ENCODE data around the gene CLEC4G. TPM values are rescaled to one million over a fixed set of nuclear protein-coding genes. Genes with fewer than 3 reads are reported as not detected.

The CLEC4G gene
- polyA plus RNA-seq, 1 donor from 2014 or later: not detected

- no peaks in the 10 kb centered on the region for H4K20me1 ChIP-seq (ENCODE audit: insufficient read depth)
- no peaks in the 10 kb centered on the region for H3F3A ChIP-seq (ENCODE audit: insufficient read depth, low read length, poor library complexity, severe bottlenecking)
- no peaks in the 10 kb centered on the region for H3K9me2 ChIP-seq (ENCODE audit: insufficient read depth, low read length)
- no peaks in the 10 kb centered on the region for H3K36me3 ChIP-seq (ENCODE audit: insufficient read depth, low read length)
- no peak for TF ChIP-seq RAD21 (conservative IDR thresholded peaks at IDR 0.05)
- TF ChIP-seq SMC3 (conservative IDR thresholded peaks at IDR 0.05; ENCODE audit: poor library complexity): no peak
- no peak overlapping the region for H3K4me2 ChIP-seq (ENCODE audit: low read length)
- H3K79me2 ChIP-seq (replicated peaks; ENCODE audit: insufficient read depth, low read length): no peaks in the 10 kb centered on the region
- H2AFZ ChIP-seq (ENCODE audit: low read depth, low read length): no peak overlapping the region
- no peak overlapping the region for H3K4me3 ChIP-seq (ENCODE audit: low read length)
- H3K9ac ChIP-seq (ENCODE audit: low read length): no peak overlapping the region
- no peak overlapping the region for H3K27ac ChIP-seq (ENCODE audit: low read length)
- no peaks in the 10 kb centered on the region for H3K9me3 ChIP-seq (ENCODE audit: low read length)
- H3K27me3 ChIP-seq (ENCODE audit: insufficient read depth, low read depth, low read length): peaks cover 20% of the 10 kb centered on the region
Measured at GRCh38 chr19:7737215-7737614, 5.3 kb upstream of the CLEC4G start.

GRCh38 chr19:7736148-7736547, 4.2 kb upstream of the CLEC4G start:
- Histone ChIP-seq H3K9ac (ENCODE audit: low read length) (no peak overlapping the region), H3K36me3 (ENCODE audit: insufficient read depth, low read length) (no peaks in the 10 kb centered on the region), H3K4me3 (ENCODE audit: low read length) (no peak overlapping the region), H3K9me3 (ENCODE audit: low read length) (no peaks in the 10 kb centered on the region), H2AFZ (ENCODE audit: low read depth, low read length) (no peak overlapping the region), H3F3A (ENCODE audit: insufficient read depth, low read length, poor library complexity, severe bottlenecking) (no peaks in the 10 kb centered on the region), H3K27me3 (ENCODE audit: insufficient read depth, low read depth, low read length) (peaks cover 31% of the 10 kb centered on the region), H4K20me1 (ENCODE audit: insufficient read depth) (no peaks in the 10 kb centered on the region), H3K27ac (ENCODE audit: low read length) (no peak overlapping the region), H3K4me2 (ENCODE audit: low read length) (no peak overlapping the region), H3K79me2 (replicated peaks; ENCODE audit: insufficient read depth, low read length) (no peaks in the 10 kb centered on the region), H3K9me2 (ENCODE audit: insufficient read depth, low read length) (no peaks in the 10 kb centered on the region)
- TF ChIP-seq REST (IDR thresholded peaks at IDR 0.05; ENCODE audit: borderline replicate concordance) (no peak), MXI1 (conservative IDR thresholded peaks at IDR 0.05; ENCODE audit: poor library complexity, severe bottlenecking) (no peak), POLR2AphosphoS5 (IDR thresholded peaks at IDR 0.05) (no peak), EP300 (conservative IDR thresholded peaks at IDR 0.05; ENCODE audit: poor library complexity, severe bottlenecking) (no peak), EZH2 (IDR thresholded peaks at IDR 0.05; ENCODE audit: borderline replicate concordance, insufficient read depth, low read length, poor library complexity, severe bottlenecking) (no peak), SMC3 (conservative IDR thresholded peaks at IDR 0.05; ENCODE audit: poor library complexity) (no peak), TAF1 (IDR thresholded peaks at IDR 0.05; ENCODE audit: low read depth) (no peak), CTCF (IDR thresholded peaks at IDR 0.05; ENCODE audit: poor library complexity, severe bottlenecking) (no peak), RAD21 (conservative IDR thresholded peaks at IDR 0.05) (no peak)

All from neural cell (in vitro differentiated cells).